ENCODE measurements around the gene IFIT5.
"Not testable (repeated sequence)": the region's sequence is repeated elsewhere in the genome, so short reads cannot be mapped to it uniquely, and the experiment has no call there.

IFIT5 gene

GRCh38 chr10:89395141-89395540 is 19.2 kb upstream of the IFIT5 start:
- no peak for DNase-seq

- no peak for DNase-seq
These were observed 16.2 kb upstream of the IFIT5 start for GRCh38 chr10:89398003-89398749.

DNA sequence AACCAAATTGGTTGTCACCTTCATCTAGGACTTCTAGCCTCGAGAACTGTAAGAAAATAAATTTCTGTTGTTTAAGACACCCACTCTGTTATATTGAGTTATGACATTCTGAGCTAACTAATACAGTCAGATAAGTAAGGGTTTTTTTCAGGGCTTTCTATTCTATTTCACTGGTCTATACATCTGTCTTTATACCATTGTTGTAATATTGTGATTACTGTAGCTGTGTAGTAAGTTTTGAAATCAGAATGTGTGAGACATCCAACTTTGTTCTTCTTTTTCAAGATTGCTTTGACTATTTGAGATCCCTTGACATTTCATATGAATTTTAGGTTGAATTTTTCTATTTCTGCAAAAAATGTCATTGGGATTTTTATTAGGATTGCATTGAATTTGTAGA is 14.4 kb upstream of the IFIT5 start:
- DNase-seq: no peak

- no peak for DNase-seq
These were observed 11.3 kb upstream of the IFIT5 start for GRCh38 chr10:89403043-89403442.

DNA sequence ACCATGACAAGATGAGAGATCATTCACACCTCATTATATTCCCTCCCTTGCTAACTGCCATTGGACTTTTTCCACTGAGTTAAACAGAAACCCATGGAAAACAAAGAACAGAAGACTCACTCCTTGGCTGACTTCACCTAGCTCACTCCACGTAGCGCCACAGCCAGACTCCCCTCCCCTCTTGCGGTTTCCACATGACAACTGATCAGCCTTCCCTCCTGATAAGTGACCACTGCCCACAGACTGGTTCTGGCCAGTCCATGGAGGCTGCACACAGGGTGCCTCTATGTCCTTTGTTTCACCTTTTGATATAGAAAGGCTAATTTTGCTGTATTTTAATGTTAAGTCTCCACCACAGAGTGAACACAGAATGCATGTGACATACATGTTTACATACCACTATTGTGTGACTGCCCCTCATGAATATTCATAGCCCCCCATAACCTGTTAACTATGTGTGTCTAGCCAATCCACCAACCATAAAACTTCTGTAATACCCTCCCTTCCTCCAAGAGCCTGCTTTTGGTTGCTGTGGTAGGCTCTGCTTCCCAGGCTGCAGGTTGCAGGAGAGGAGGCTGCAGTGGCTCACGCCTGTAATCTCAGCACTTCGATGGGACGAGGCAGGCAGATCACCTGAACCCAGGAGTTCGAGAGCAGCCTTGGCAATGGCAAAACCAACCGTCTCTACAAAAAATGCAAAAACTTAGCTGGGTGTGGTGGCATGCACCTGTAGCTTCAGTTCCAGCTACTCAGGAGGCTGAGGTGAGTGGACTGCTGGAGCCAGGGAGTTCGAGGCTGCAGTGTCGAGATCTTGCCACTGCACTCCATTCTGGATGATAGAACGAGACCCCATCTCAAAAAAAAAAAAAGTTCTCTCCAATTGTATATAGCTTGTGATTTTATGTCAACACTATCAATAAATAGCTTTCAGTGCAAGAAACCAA is 10.0 kb upstream of the IFIT5 start:
- DNase-seq: no peak

DNA sequence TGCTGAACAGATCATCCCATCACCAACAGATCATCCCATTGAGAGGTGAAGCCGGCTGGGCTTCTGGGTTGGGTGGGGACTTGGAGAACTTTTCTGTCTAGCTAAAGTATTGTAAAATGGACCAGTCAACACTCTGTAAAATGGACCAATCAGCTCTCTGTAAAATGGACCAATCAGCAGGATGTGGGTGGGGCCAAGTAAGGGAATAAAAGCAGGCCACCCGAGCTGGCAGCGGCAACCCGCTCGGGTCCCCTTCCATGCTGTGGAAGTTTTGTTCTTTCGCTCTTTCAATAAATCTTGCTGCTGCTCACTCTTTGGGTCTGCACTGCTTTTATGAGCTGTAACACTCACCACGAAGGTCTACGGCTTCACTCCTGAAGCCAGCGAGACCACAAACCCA is 8.2 kb upstream of the IFIT5 start:
- DNase-seq: not testable (repeated sequence)

DNA sequence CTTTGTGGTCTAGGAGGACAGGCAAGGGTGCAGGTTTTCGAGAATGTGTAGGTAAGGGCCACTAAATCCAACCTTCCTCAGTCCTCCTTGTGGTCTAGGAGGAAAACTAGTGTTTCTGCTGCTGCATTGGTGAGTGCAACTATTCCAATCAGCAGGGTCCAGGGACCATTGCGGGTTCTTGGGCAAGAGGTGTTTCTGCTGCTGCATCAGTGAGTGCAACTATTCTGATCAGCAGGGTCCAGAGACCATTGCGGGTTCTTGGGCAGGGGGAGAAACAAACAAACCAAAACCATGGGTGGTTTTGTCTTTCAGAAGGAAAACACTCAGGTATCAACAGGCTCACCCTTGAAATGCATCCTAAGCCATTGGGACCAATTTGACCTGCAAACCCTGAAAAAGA is 6.6 kb upstream of the IFIT5 start:
- DNase-seq: not testable (repeated sequence)

DNA sequence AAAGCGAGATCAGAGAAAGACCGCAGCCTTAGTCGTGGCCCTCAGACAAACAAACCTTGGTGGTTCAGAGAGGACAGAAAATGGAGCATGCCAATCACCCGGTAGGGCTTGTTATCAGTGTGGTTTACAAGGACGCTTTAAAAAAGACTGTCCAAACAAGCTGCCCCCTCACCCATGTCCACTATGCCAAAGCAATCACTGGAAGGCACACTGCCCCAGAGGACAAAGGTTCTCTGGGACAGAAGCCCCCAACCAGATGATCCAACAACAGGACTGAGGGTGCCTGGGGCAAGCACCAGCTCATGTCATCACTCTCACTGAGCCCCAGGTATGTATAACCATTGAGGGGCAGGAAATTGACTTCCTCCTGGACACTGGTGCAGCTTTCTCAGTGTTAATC is 5.1 kb upstream of the IFIT5 start:
- DNase-seq: not testable (repeated sequence)

DNA sequence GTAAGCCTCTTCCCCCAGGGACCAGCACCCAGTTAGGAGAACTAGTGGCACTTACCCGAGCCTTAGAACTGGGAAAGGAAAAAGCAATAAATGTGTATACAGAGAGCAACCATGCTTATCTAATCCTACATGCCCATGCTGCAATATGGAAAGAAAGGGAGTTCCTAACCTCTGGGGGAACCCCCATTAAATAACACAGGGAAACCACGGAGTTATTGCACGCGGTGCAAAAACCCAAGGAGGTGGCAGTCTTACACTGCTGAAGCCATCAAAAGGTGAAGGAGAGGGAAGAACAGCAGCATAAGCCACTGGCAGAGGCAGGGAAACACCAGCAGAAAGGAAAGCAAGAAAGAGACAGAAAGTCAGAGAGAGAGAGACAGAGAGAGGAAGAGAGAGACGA is 3.8 kb upstream of the IFIT5 start:
- DNase-seq: not testable (repeated sequence)

DNA sequence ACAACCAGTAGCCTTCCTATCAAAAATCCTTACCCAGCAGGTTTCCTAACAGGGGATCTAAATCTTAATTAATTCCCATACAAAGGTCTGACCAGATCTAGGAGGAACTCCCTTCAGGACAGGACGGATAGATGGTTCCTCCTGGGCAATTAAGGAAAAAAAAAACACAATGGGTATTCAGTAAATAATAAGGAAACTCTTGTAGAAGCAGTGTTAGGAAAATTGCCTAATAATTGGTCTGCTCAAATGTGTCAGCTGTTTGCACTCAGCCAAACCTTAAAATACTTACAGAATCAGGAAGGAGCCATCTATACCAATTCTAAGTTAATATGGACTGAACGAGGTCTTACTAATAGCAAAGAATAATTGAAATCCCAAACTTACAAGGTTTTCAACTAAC is 3.2 kb upstream of the IFIT5 start:
- DNase-seq: not testable (repeated sequence)

DNA sequence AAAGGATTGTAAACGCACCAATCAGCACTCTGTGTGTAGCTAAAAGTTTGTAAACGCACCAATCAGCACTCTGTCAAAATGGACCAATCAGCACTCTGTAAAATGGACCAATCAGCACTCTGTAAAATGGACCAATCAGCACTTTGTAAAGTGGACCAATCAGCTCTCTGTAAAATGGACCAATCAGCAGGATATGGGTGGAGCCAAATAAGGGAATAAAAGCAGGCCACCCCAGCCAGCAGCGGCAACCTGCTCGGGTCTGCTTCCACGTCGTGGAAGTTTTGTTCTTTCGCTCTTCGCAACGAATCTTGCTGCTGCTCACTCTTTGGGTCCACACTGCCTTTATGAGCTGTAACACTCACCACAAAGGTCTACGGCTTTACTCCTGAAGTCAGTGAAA is 2.1 kb upstream of the IFIT5 start:
- DNase-seq: not testable (repeated sequence)

GRCh38 chr10:89413398-89413912 is 913 bp upstream of the IFIT5 start:
- DNase-seq: no peak

DNA sequence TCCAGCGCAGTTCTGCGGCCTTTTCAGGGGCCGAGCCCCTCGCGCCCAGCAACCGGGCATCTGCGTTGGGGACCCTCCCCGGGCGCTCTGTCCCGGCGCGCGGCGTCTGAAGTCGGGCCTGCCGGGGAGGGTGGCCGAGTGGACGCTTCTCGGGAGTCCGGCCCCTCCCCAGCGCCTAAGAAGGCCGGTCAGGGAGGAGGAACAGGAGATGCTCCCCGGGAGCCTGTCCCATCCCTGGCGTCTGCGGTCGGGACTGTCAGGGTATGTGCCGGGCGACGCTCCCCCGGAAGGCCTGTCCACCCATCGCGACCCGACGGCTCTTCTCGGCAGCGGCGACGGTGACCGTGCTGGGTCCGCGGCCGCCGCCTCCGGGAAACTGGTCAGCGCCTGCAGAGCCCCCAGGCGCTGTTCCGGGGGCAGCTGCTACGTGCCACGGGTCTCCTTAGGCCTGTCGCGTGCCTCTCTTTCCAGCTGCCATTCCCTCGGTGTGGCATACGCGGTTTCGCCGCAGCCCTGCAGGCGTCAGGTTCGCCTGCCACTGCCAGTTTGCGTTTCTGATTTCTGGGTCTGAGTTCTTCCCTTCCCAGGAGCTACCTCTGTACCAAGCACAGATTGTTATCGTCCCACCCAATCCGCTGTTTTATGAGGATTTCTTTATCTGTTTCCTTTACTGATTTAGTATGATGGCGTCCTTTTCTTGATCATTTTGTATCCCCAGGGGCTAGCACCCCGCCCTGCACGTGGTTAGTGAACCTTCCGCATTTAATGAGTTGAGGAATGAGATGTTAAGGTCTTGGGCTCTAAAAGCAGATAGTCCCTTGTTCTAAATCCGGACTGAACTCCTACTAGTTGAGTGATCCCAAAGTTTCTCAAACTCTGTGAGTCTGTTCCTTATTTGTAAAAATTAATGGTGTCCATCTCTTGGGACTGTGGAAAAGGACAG is 782 bp downstream of the IFIT5 start:
- DNase-seq: peak; percentile 27

DNA sequence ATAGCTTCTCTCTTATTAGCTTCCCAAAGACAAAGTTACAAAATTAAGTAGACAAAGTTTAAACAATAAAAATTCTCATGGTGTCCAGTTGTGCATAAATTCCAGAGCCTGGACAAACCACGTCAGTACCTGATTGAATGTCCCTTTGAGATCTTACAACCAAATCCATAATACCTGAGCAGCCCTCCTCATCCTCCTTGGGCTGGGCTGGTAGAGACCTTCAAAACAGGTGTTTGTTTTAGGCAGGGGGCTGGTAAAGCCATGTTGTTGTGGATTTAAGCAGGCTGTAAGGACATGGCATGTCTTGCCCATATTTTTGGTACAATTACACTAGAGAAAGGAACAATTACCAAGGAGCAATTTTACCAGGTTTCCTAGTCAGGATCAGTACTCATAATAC is 2.1 kb downstream of the IFIT5 start:
- DNase-seq: no peak

DNA sequence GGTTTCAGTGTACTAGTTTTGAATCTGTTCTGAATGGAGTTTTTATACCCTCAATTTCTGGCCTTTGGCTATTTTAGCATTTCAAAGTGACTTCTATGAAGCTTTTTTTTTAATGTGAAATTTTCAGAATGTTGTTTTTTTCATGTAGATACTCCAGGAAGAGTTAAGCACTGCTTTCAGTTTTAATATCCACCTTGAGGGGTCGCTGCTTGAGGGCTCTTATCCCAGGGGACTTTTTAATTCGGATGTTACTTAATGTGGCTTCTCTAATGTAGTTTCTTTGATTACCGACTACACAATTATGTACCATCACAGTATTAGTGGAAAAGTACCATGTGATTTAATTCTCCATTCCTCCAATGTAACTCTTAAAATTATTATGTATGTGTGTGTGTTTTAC is 5.2 kb downstream of the IFIT5 start:
- peak; percentile 19 for DNase-seq

GRCh38 chr10:89421018-89421476 is 6.7 kb downstream of the IFIT5 start:
- DNase-seq: no peak

DNA sequence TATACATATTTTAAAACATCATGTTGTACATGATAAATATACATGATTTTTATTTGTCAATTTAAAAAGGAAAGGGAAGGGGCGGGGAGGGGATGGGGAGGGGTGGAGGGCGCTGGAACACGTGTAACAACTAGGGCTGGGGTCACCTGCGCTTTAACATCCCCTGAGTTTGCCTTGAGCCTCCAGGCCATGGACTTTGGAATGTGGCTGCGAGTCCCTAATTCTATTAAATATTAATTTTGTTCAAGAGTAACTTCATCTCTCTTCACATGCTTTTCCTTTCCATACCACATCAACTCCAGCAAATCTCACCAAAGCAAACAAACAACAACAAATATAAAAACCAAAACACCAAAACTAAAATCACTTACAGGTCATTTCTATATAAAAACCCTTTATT is 10.6 kb downstream of the IFIT5 start:
- no peak for DNase-seq

DNA sequence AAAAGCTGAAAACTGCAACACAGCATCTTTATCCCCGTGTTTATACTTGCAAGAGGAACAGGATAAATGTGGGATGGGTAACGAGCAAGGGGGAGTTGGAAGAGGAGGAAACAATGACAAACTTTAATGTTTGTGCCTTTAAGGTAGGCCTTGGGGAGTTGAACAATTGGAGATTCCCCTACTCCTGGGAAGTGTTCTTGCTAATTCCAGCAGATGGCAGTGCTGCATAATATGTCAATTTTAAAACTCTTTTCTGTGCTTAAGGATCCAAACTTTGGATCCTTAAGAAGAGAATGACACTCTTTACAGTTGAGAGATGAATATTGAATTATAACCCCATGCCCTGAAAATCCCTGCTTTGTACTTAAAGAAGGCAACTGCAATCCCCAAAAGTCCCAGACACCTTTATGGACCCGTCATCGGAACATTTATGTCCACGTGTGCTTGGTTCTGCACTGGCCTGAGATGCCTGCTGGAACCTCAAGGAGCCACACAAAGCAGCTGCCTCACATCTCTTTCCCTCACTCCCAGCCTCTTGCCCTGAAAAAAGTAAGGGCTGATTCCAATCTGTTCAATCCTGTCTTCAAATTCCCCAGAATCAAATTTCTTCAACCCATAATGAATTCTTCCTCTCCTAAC is 12.0 kb downstream of the IFIT5 start:
- no peak for DNase-seq

DNA sequence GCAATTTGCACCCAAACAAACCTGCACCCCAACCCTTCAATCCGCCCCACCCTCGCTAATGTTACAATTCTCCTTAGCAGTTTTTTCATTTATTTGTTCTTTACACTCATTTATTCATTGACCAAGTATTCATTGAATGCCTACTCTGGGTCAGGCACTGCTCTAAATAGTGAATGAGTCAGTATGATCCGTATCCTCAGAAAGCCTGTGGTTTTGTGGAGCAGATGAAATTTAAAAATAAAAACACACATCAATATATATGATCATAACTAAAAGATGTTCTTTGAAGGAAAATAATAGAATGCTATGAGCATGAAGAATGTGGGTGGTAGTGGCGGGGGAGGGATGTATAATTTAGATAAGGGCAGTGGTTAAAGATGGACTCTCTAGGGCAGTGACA is 13.3 kb downstream of the IFIT5 start:
- DNase-seq: no peak

DNA sequence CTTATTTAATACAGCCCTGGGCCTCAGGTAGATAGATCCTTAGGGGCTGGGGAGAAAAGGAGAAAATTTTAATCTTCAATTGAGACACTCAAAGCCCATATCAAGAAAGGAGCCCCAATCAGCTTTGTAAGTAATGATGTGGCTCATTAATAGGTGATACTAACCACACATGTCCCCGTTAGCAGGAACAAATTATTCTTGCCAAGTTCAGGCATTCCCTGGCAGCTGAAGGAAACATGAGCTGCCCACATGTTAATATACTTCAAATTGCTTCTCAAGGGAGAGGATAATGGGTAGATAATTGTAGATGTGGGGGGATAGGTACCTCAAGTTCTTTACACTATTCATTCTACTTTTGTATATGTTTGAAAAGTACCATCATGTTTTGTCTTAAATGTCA is 14.5 kb downstream of the IFIT5 start:
- DNase-seq: no peak

DNA sequence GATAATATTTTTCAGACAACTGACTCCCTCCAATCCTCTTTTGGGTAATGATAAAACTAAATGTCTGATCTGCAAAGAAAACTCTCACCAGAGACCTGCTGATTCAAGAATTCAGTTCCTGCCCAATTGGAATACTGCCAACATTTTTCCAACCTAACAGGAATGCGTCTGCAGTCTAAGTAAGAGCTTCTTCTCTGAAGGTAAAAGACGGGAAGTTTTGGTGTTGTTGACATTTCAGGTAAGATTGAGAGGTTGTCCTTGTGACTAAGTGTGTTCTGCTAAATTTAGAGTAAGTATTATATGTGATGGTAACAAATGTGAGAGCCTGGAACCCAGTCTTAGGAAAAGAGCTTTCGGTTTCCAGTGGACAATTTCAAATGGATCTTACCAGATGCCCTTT is 17.6 kb downstream of the IFIT5 start:
- no peak for DNase-seq

- no peak for DNase-seq
These were observed 24.2 kb downstream of the IFIT5 start for GRCh38 chr10:89438525-89438924.

Data from effector CD4-positive, alpha-beta T cell (primary cell).